WI38 (cell line): Measurements from ENCODE around the gene MACROD2.
"Not testable (repeated sequence)": the region's sequence is repeated elsewhere in the genome, so short reads cannot be mapped to it uniquely, and the experiment has no call there.

Source experiments
- H3K4me3 ChIP-seq: 2 replicates; pipeline ENCODE4 v1.5.1; 2011; ENCODE audit warnings: low read depth, mild to moderate bottlenecking, control low read depth, low read length
- CTCF ChIP-seq: IDR thresholded peaks from 2 replicates; pipeline ENCODE4 v1.5.1; 2012; ENCODE audit warnings: low read depth, mild to moderate bottlenecking, control low read depth, low read length

The MACROD2 gene

DNA sequence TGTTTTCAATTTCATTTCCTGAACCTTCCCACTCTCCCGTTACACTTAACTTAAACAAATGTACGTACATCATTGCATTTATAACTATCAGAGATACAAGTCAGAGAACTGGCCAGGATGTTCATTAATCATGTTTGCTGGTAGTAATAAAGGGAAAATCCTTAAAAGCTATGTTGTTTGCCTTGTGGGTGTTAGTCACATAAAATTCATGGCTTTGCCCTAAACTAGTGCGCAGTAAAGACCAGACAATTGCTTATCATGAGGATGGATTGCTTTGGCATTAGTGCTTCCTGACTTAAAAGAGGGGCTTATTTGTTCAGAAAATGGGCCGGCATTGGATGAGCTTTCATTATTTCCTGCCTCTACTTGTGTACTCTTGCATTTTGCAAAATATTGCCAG lies 1379.4 kb downstream of the MACROD2 start:
- no peak for TF ChIP-seq CTCF
- no peak overlapping the region for H3K4me3 ChIP-seq

DNA sequence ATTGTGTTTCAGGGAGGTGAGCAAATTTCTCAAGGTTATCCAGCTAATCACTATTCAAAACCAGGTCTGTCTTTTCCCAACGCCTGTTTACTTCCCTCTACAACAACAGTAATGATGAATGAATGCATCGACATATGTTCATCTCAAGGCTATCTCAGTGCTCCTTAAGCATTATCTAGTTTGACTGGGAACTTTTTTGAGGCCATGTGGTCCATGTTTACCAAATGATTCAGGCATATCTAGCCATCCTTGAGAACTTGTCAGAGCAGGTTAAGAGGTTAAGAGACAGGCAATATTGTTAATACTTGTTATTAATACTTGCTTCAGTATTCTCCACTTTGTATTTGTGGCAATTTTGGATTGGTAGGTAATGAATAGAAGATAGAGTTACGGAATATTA lies 1380.5 kb downstream of the MACROD2 start:
- no peak overlapping the region for H3K4me3 ChIP-seq
- no peak for TF ChIP-seq CTCF

DNA sequence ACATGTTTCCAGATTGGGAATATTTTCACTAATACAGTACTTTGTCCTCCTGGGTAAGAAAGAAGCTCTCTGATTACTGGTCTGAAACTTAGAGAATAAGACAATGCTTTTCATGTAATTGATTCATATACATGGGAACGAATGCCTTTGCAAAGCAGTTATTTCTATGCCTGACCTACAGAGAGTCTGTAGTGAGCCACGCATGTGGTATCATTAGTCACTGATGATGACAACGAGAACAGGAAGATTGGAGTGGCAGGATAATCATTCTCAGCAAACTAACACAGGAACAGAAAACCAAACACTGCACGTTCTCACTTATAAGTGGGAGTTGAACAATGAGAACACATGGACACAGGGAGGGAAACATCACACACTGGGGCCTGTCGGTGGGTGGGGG lies 1382.3 kb downstream of the MACROD2 start:
- H3K4me3 ChIP-seq: not testable (repeated sequence)

DNA sequence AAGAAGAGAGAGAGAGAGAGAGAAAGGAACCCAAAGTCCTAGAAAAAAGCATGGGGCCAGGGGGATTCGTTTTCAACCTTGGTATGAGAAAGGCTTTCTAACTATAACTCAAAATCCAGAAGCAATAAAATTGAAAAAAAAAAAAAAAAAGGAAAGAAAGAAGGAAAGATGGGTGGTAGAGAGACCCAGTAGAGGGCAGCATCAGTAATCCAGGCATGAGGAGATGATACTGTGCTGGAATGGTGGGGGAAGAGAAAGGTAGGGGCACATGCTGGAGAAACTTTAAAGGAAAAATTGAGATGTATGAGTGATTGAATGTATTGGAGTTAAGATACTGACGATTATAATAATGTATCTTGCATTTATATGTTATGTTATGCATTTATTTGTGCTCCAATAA lies 1382.8 kb downstream of the MACROD2 start:
- no peak overlapping the region for H3K4me3 ChIP-seq
- no peak for TF ChIP-seq CTCF

DNA sequence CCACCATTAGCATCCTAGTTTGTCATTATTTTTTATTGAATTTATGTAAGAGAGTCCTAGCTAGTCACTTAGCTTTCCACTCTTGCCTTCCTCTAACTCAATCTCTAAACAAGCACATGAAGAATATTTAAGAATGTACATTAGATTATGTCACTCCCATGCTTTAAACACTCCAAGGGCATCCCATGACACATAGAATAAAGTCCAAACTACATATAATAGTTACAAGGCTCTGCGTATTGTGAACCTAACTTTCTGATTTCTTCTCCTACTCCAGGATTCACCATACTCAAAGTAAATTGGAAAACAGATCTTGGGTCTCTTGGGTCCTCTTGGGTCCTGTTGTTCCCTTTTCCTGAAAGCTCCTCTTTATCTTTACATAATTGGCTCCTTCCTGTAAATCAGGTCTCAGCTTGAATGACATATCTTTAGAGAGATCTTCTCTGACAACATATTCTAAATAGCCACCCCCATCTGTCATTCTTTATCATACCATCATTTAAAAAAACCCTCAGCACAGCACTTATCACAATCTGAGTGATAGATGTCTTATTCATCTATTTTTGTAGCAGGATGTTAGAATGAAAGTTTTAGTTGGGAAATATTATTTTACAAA lies 1384.5 kb downstream of the MACROD2 start:
- no peak overlapping the region for H3K4me3 ChIP-seq
- no peak for TF ChIP-seq CTCF

DNA sequence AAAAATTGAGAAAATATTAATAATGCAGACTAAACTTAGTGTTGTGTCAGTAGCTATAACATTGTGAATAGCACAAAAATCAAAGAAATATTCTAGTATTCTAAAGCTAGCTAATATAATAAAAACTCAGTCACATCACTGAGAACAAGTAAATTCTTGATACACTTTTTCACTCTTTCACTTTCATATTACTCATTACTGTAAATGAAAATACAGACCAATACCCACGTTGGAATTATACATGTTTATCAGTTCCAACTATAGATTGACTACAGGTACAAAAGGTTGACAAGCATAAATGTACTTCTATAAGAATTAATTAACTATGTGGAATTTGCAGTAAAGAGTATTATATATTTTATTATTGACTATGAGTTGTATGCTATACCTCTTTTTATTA lies 1385.5 kb downstream of the MACROD2 start:
- no peak overlapping the region for H3K4me3 ChIP-seq
- no peak for TF ChIP-seq CTCF

DNA sequence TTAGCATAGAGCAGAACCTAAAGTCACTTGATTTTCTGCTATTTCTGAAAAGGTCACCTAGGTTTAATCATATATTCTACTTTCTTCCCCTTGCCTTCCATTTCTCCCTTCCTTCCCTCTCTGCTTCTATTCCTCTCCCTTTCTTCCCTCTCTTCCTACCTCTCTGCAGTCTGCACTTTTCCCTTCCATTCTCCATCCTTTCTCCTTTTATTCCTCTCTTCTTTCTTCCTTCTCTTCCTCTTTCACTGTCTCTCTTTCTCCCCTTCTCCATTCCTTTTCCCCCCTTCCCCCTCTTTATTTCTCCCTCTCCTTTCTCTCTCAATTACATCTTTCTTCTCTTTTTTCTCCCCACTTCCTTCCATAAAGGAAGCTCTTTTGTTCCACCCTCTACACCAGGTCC lies 1391.9 kb downstream of the MACROD2 start:
- no peak for TF ChIP-seq CTCF
- H3K4me3 ChIP-seq: no peak overlapping the region

GRCh38 chr20:15395457-15395856 lies 1400.1 kb downstream of the MACROD2 start:
- TF ChIP-seq CTCF: no peak
- H3K4me3 ChIP-seq: no peak overlapping the region
